Suppressor macrophage treated with lipopolysaccharide for 4 hours (primary cell): ENCODE measurements around the gene WNT5A.

Experiments
- DNase-seq: peaks from one replicate; pipeline ENCODE4 v3.0.0-alpha.2; 2020

The WNT5A gene

DNA sequence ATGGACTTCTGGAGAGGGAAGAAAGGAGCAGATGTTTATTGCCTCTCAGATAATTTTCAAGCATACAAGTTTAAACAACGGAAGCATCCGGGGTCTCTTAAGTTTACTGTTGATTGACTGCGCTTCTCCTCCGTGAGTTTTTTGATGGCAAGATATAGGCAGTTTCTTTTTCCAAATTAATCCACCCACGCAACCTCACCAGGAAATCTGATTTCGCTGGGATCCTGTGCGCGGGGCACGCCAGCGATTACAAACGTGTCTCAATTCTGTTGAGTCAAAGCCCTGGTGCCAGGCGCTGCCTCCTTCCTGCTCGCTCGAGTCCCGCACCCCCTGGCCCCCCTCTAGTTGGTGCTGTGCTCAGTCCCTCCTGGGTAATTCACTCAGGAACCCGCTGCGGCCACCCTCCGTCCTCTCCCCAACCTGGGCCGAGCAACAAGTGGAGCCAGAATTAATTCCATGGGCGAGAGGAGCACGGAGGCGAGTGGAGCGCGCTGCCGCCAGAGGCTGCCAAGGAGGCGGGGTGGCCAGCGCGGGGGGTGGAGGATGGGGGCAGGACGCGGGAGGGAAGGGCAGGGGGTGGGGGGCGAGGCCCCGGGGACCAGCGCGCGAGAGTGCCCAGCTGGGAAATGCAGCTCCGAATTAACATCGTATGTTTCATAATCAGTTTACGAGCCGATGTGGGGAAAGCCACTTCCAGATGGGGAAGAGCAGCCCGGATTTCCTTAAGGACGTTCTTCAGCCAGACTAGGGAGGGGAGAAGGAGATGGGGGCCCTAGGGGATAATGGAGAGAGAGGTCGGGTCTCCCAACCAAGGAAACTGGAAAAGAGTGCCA lies 6.0 kb downstream of the WNT5A start:
- DNase-seq, result no peak

GRCh38 chr3:55477306-55478303 lies 9.5 kb downstream of the WNT5A start:
- DNase-seq, result no peak

GRCh38 chr3:55476515-55476914 lies 10.6 kb downstream of the WNT5A start:
- DNase-seq, result no peak

DNA sequence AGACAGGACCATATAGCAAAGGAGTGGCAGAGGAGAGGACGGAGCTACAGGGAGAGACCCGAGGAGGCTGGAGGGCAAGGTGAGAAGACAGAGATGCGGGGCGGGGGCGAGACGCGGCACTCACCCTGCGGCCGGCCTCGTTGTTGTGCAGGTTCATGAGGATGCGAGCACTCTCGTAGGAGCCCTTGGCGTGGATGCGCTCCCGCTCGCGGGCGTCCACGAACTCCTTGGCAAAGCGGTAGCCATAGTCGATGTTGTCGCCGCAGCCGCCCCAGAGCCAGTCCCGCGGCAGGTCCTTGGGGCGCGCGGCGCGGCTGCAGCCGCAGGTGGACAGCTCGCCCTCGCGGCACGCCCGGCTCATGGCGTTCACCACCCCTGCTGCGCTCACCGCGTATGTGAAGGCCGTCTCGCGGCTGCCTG lies 12.9 kb downstream of the WNT5A start:
- no peak for DNase-seq

DNA sequence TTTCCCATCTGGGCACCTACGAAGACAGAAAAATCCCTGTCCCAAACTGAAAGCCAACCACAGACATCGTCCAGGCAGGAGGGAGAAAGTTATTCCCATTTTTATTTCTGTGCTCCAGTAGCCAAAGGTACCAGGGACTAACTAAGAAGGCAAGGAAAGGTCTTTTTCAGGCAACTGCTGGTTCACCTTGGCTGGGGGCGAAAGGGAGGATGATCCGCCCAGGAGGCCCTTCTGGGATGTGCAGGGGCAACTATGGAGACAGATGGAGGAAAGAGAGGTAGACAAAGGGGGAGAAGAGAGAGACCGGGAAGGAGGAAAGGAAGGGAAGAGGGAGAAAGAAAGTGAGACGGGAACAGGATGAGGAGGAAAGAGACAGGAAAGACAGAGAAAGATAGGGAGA lies 13.3 kb downstream of the WNT5A start:
- no peak for DNase-seq

- DNase-seq, result no peak
Observed at GRCh38 chr3:55471522-55472280, 15.4 kb downstream of the WNT5A start.

GRCh38 chr3:55471084-55471483 lies 16.0 kb downstream of the WNT5A start:
- DNase-seq, result no peak

DNA sequence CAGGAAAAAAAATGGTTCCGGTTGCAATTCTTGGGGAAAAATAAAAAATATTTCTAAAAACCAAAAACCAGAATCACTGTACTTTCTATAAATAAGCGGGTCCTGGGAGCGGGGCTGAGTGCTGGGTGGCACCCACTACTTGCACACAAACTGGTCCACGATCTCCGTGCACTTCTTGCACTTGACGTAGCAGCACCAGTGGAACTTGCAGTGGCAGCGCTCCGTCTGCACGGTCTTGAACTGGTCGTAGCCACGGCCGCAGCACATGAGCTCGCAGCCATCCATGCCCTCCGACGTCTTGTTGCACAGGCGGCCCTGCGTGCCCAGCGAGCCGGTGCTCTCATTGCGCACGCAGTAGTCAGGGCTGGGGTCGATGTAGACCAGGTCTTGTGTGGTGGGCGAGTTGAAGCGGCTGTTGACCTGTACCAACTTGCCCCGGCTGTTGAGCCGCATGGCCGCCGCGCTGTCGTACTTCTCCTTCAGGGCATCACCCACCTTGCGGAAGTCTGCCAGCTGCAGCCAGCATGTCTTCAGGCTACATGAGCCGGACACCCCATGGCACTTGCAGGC lies 17.1 kb downstream of the WNT5A start:
- no peak for DNase-seq

DNA sequence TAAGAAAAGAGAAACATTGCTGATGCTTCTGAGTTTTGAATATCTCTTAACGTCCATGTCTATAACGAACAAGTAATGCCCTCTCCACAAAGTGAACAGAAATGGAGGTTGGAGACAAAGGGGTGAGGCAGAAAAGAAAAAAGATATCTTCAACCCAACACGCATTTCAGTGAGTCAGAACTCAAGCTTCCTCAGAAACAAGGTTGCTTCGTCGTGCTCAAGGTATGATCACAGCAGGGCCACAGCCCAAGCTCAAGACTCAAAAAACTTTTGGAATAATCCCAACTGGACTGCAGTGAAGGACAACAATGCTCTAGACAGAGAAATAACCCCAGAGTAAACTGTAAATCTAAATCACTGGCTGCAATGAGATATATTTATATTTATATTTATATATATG lies 18.9 kb downstream of the WNT5A start:
- DNase-seq, result no peak

- no peak for DNase-seq
Observed at GRCh38 chr3:55467099-55467498, 20.0 kb downstream of the WNT5A start.

DNA sequence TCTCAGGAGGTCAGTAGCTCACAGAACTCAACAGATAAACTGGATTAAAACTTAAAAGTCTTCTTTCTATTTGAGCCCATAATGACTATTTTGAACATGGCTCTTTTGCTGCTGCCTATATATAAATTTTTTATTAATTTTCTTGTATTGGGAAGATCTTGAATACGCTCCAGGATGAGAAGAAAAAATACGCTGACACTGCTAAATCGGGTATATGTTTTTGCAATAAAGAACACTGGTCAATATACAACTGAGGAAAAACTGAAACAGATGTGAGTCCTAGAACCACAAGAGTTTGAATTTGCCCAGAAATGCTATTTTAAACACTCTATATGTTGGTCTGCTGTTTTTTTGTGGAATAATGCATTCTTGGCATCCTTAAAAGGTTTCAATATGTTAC lies 20.6 kb downstream of the WNT5A start:
- no peak for DNase-seq

- DNase-seq, result no peak
Observed at GRCh38 chr3:55461896-55462295, 25.2 kb downstream of the WNT5A start.

- no peak for DNase-seq
Observed at GRCh38 chr3:55459838-55460237, 27.3 kb downstream of the WNT5A start.

- DNase-seq, result no peak
Observed at GRCh38 chr3:55458181-55458790, 28.8 kb downstream of the WNT5A start.

GRCh38 chr3:55455915-55456314 lies 31.2 kb downstream of the WNT5A start:
- no peak for DNase-seq

DNA sequence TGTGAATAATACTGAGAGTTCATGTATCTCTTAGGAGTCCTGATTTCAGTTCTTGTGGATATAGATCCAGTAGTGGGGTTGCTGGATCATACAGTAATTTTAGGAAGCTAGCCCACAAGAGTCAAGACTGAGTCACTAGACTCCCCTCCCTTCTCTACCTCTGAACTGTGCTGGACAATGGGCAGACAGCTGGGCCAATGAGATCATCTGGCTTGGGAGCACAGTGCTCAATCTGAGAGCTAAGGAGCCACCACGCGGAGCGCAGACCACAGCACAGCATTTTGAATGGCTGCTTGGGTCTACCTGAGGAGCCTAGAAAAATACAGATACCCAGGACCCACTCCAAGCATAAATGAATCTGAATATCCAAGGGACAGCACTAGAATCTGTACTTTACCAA lies 32.5 kb downstream of the WNT5A start:
- DNase-seq, result no peak

DNA sequence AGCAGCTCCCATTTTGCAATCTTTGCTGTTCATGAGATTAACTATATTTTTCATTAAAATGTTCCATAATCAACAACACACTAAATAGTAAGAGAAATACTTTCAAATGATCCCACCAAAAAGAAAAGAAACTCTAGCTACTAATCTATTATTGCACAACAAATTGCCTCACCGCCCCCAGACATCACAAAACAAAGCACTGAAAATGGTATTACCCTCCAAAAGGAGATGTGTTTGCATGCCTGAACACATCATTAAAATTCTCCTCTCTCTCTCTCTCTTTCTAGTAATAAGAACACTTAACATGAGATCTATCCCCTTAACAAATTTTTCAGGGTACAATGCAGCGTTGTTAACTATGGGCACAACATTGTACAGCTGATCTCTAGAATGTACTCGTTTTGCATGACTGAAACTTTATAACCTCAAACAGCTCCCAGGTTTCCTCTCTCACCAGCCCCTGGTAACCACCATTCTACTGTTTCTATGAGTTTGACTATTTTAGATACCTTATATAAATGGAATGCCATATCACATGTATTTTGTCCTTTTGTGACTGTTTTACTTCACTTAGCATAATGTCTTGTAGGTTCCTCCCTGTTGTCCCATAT lies 33.1 kb downstream of the WNT5A start:
- DNase-seq, result no peak

GRCh38 chr3:55452886-55453285 lies 34.2 kb downstream of the WNT5A start:
- DNase-seq, result no peak

DNA sequence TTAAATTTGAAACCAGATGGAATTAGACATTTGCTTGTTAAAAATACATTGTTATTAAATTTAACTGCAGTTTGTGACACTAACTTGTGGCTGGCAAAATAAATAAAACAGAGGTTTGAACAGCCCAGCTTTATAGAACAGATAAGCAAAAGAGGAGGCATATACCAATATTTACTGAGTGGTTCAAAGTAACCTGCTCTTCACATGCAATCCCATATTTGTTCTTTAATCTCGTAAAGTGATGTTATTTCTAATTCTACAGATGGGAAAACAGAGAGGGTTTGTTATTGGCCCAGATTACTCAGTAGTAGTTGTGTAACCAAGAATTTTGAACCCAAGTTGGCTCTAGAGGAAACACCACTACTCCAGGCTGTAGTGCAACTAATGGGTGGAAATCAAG lies 37.6 kb downstream of the WNT5A start:
- no peak for DNase-seq

- no peak for DNase-seq
Observed at GRCh38 chr3:55446850-55447249, 40.3 kb downstream of the WNT5A start.

DNA sequence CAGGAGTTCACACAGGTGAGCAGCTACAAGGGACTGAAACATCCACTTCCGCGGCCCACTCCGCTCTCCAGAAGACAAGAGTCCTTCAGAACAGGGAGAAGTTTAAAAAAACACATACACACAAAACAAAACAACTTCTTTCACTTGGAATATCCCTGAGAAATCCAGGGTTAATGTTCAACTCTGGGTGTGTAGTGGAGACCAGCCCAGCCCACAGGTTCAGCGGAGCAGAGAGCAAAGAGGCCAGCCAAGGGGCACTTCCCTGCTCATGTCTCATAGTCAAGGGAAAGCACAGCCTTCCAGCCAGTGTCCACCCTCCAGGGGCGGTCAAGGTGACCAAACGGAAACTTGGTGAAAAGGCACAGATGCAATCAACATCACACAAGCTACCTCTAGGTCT lies 41.6 kb downstream of the WNT5A start:
- DNase-seq, result no peak

DNA sequence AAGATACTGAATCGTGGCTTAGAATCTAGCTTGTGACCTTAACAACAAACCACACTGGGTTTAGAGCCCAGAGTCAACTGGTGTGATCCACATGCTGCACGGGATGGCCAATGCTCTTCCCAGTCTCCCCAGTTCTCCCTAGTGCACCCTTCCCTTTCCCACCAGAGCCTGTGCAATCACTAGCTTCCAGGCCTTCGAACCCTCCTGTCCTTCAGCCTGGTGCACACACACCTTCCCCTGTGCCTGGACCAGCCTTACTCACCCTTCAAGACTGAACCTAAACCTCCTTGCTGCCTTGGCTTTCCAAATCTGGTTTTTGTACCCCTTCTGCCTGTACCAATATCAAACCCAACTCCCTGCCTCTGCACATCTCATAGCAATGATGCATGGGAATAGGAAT lies 43.8 kb downstream of the WNT5A start:
- no peak for DNase-seq
